A673 (cell line): ENCODE data around the gene DLG2. TPM values are rescaled to one million over a fixed set of nuclear protein-coding genes. Genes with fewer than 3 reads are reported as not detected.

Source experiments
- BruUV-seq: library from RNA; stranded (reverse); fragments of 400-500 nt; replicated peaks from 2 replicates; lab custom pipeline; 2021; lab: Mats Ljungman, UMichigan
- CTCF ChIA-PET: fragments of 300-600 bp; sonication (Branson Sonifier 250); formaldehyde crosslinking; loops from one replicate; lab custom pipeline; 2022; ENCODE audit warnings: antibody characterized with exemption; lab: Charles Lee
- POLR2A ChIA-PET: fragments of 300-600 bp; sonication (Branson Sonifier 250); formaldehyde crosslinking; loops from one replicate; lab custom pipeline; 2022; ENCODE audit warnings: antibody characterized with exemption; ENCODE audit not compliant: low non-redundant PET; lab: Charles Lee
- DNase-seq: peaks from one replicate; pipeline ENCODE4 v3.0.0-alpha.2; 2015; ENCODE audit warnings: low spot score
- H3K27ac ChIP-seq: fragments of 200-600 bp; sonication (generic); 2 replicates; pipeline ENCODE4 v1.5.1; 2016; ENCODE audit warnings: mixed run types, low read depth, mild to moderate bottlenecking, mixed read lengths, antibody characterized with exemption, low read length; ENCODE audit not compliant: poor library complexity, severe bottlenecking
- H3K27me3 ChIP-seq: fragments of 200-600 bp; sonication (generic); replicated peaks from 2 replicates; pipeline ENCODE4 v1.6.1; 2017; ENCODE audit warnings: mixed run types, low read depth, mild to moderate bottlenecking, mixed read lengths, antibody characterized with exemption, low read length; ENCODE audit not compliant: insufficient read depth, poor library complexity
- H3K36me3 ChIP-seq: fragments of 200-600 bp; sonication (generic); 2 replicates; pipeline ENCODE4 v1.6.1; 2016; ENCODE audit warnings: mixed run types, mild to moderate bottlenecking, mixed read lengths, antibody characterized with exemption, low read length; ENCODE audit not compliant: insufficient read depth, poor library complexity, severe bottlenecking
- H3K4me1 ChIP-seq: fragments of 200-600 bp; sonication (generic); 2 replicates; pipeline ENCODE4 v1.6.1; 2017; ENCODE audit warnings: mixed run types, mild to moderate bottlenecking, mixed read lengths, antibody characterized with exemption, low read length; ENCODE audit not compliant: insufficient read depth, poor library complexity, severe bottlenecking
- H3K4me3 ChIP-seq: fragments of 200-600 bp; sonication (generic); 2 replicates; pipeline ENCODE4 v1.5.1; 2016; ENCODE audit warnings: low read depth, mixed run types, mild to moderate bottlenecking, mixed read lengths, low read length; ENCODE audit not compliant: poor library complexity, severe bottlenecking
- H3K9me3 ChIP-seq: fragments of 200-600 bp; sonication (generic); 2 replicates; pipeline ENCODE4 v1.6.1; 2016; ENCODE audit warnings: mixed run types, low read depth, mild to moderate bottlenecking, mixed read lengths, antibody characterized with exemption, low read length; ENCODE audit not compliant: poor library complexity, severe bottlenecking
- CTCF ChIP-seq: fragments of 300-800, 200-600 bp; sonication (generic); conservative IDR thresholded peaks from 2 replicates; pipeline ENCODE4 v1.5.1; 2017; ENCODE audit warnings: low read depth, mild to moderate bottlenecking, antibody characterized with exemption, low read length, moderate library complexity, mixed read lengths
- EZH2 ChIP-seq: fragments of 200-600 bp; sonication (generic); IDR thresholded peaks from 2 replicates; pipeline ENCODE4 v1.6.1; 2017; ENCODE audit warnings: borderline replicate concordance, low read depth, mild to moderate bottlenecking, mixed read lengths, antibody characterized with exemption, low read length; ENCODE audit not compliant: poor library complexity, severe bottlenecking
- intact Hi-C: fragments of 100-400 bp; cut with micrococcal nuclease; formaldehyde crosslinking; loops from one replicate; pipeline ENCODE4 v1.10.0; 2022; ENCODE audit not compliant: unreplicated experiment
- total RNA-seq: library from RNA; stranded (reverse); gene quantifications from 2 replicates; pipeline ENCODE4 v1.2.3, GENCODE V29; 2021

The DLG2 gene
- total RNA-seq, 1 experiment from 2014 or later: 277 TPM

- Histone ChIP-seq H3K27ac (no peak overlapping the region), H3K4me1 (no peaks in the 10 kb centered on the region), H3K27me3 (peaks cover 7% of the 10 kb centered on the region), H3K9me3 (no peaks in the 10 kb centered on the region), H3K36me3 (no peaks in the 10 kb centered on the region), H3K4me3 (no peak overlapping the region)
- ChIA-PET POLR2A (no interaction called here), CTCF (no interaction called here)
- BruUV-seq: no TSS peak
- TF ChIP-seq EZH2: no peak
- TF ChIP-seq CTCF: no peak
- DNase-seq: no peak
- intact Hi-C loops: no loop called here
Measured at GRCh38 chr11:84518631-84519183, 1108.4 kb downstream of the DLG2 start.

- BruUV-seq: no TSS peak
- Histone ChIP-seq H3K4me1 (no peaks in the 10 kb centered on the region), H3K27me3 (peaks cover 7% of the 10 kb centered on the region), H3K36me3 (no peaks in the 10 kb centered on the region), H3K9me3 (no peaks in the 10 kb centered on the region), H3K27ac (no peak overlapping the region), H3K4me3 (no peak overlapping the region)
- ChIA-PET POLR2A (no interaction called here), CTCF (no interaction called here)
- intact Hi-C loops: no loop called here
- DNase-seq: no peak
- TF ChIP-seq EZH2 (no peak), CTCF (no peak)
Measured at GRCh38 chr11:84514436-84514835, 1112.7 kb downstream of the DLG2 start.

GRCh38 chr11:84503503-84503902 lies 1123.6 kb downstream of the DLG2 start:
- Histone ChIP-seq H3K36me3 (no peaks in the 10 kb centered on the region), H3K4me3 (no peak overlapping the region), H3K4me1 (no peaks in the 10 kb centered on the region), H3K9me3 (no peaks in the 10 kb centered on the region), H3K27ac (no peak overlapping the region), H3K27me3 (no peaks in the 10 kb centered on the region)
- no TSS peak for BruUV-seq
- TF ChIP-seq EZH2 (no peak), CTCF (no peak)
- ChIA-PET CTCF (no interaction called here), POLR2A (no interaction called here)
- no peak for DNase-seq
- intact Hi-C loops: no loop called here
